GM12873 (cell line): ENCODE measurements around the gene FHOD3.

Source experiments
- CTCF ChIP-seq: IDR thresholded peaks from 2 replicates; pipeline ENCODE4 v1.5.1; 2012; ENCODE audit warnings: low read depth, mild to moderate bottlenecking, moderate library complexity, low read length, control low read depth; ENCODE audit not compliant: insufficient read depth; ENCODE audit errors: missing control alignments

Gene FHOD3

GRCh38 chr18:36518839-36519238, 221.3 kb downstream of the FHOD3 start:
- TF ChIP-seq CTCF = no peak

GRCh38 chr18:36519358-36519757, 221.8 kb downstream of the FHOD3 start:
- no peak for TF ChIP-seq CTCF

GRCh38 chr18:36522509-36522908, 225.0 kb downstream of the FHOD3 start:
- no peak for TF ChIP-seq CTCF

- TF ChIP-seq CTCF = no peak
Observed at GRCh38 chr18:36525913-36526312, 228.4 kb downstream of the FHOD3 start.

- TF ChIP-seq CTCF = no peak
Observed at GRCh38 chr18:36526611-36527010, 229.1 kb downstream of the FHOD3 start.

GRCh38 chr18:36527051-36527450, 229.5 kb downstream of the FHOD3 start:
- TF ChIP-seq CTCF = no peak

- TF ChIP-seq CTCF = no peak
Observed at GRCh38 chr18:36527740-36528455, 230.4 kb downstream of the FHOD3 start.
